Loucy (cell line): ENCODE data around the gene RAP1GAP2.

Source experiments
- EZH2phosphoT487 ChIP-seq: fragments of 200-600 bp; IDR thresholded peaks from 2 replicates; pipeline ENCODE4 v1.6.1; 2018; ENCODE audit warnings: antibody characterized with exemption, mild to moderate bottlenecking, moderate library complexity, borderline replicate concordance
- TF ChIP-seq, protein P1 (sequence below): fragments of 200-600 bp; sonication (generic); conservative IDR thresholded peaks from 2 replicates; pipeline ENCODE4 v1.5.1; 2014; ENCODE audit warnings: mild to moderate bottlenecking, antibody characterized with exemption, low read length

DNA sequence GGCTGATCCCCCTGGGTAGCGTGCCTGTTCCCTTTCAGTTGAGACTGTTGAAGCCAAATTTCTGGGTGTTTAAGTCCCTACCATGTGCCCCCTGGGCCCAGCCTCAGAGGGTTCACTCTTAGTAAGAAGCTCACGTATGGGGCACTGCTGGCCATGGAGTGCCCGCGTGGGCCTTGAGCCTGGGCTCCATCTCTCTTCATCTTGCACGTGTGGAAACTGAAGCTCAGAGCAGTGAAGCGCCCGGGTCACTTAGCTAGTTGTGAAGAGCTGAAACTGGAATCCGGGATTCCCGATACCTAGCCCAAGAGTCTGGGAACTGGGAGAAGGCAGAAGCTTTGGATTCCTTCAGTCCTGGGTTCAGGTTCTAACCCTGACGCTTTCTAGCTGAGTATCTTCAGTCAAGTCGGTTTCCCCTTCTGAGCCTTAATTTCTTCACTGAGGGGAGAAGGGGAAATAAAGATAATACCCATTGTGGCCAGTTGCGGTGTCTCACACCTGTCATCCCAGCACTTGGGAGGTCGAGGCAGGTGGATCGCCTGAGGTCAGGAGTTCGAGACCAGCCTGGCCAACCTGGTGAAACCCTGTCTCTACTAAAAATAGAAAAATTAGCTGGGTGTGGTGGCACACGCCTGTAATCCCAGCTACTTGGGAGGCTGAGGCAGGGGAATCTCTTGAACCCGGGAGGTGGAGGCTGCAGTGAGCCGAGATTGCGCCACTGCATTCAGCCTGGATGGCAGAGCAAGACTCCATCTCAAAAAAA, 163.3 kb downstream of the RAP1GAP2 start:
- TF ChIP-seq, protein P1, sequence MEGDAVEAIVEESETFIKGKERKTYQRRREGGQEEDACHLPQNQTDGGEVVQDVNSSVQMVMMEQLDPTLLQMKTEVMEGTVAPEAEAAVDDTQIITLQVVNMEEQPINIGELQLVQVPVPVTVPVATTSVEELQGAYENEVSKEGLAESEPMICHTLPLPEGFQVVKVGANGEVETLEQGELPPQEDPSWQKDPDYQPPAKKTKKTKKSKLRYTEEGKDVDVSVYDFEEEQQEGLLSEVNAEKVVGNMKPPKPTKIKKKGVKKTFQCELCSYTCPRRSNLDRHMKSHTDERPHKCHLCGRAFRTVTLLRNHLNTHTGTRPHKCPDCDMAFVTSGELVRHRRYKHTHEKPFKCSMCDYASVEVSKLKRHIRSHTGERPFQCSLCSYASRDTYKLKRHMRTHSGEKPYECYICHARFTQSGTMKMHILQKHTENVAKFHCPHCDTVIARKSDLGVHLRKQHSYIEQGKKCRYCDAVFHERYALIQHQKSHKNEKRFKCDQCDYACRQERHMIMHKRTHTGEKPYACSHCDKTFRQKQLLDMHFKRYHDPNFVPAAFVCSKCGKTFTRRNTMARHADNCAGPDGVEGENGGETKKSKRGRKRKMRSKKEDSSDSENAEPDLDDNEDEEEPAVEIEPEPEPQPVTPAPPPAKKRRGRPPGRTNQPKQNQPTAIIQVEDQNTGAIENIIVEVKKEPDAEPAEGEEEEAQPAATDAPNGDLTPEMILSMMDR = no peak
- TF ChIP-seq EZH2phosphoT487 = no peak
